ENCODE measurements around the gene OTUD1. TPM values are rescaled to one million over a fixed set of nuclear protein-coding genes. Genes with fewer than 3 reads are reported as not detected.

OTUD1 gene
- polyA plus RNA-seq, 1 donor from 2014 or later: 6.0 TPM

- TF ChIP-seq POLR2AphosphoS5 (IDR thresholded peaks at IDR 0.05): no peak
- TF ChIP-seq EP300 (conservative IDR thresholded peaks at IDR 0.05; ENCODE audit: poor library complexity, severe bottlenecking): no peak
- no peak for TF ChIP-seq REST (IDR thresholded peaks at IDR 0.05; ENCODE audit: borderline replicate concordance)
- no peak for TF ChIP-seq CTCF (IDR thresholded peaks at IDR 0.05; ENCODE audit: poor library complexity, severe bottlenecking)
- TF ChIP-seq RAD21 (conservative IDR thresholded peaks at IDR 0.05): no peak
- Histone ChIP-seq H3K9ac (ENCODE audit: low read length) (no peak overlapping the region), H4K20me1 (ENCODE audit: insufficient read depth) (no peaks in the 10 kb centered on the region), H3K9me2 (ENCODE audit: insufficient read depth, low read length) (no peaks in the 10 kb centered on the region), H3K4me2 (ENCODE audit: low read length) (no peak overlapping the region), H3K79me2 (replicated peaks; ENCODE audit: insufficient read depth, low read length) (no peaks in the 10 kb centered on the region), H3K9me3 (ENCODE audit: low read length) (no peaks in the 10 kb centered on the region), H3K36me3 (ENCODE audit: insufficient read depth, low read length) (no peaks in the 10 kb centered on the region), H3K27ac (ENCODE audit: low read length) (no peak overlapping the region), H2AFZ (ENCODE audit: low read depth, low read length) (no peak overlapping the region), H3K4me3 (ENCODE audit: low read length) (no peak overlapping the region), H3K27me3 (ENCODE audit: insufficient read depth, low read depth, low read length) (no peaks in the 10 kb centered on the region), H3F3A (ENCODE audit: insufficient read depth, low read length, poor library complexity, severe bottlenecking) (no peaks in the 10 kb centered on the region)
These were observed 13.3 kb downstream of the OTUD1 start for GRCh38 chr10:23452033-23452655.

- no peaks in the 10 kb centered on the region for H3K27me3 ChIP-seq (ENCODE audit: insufficient read depth, low read depth, low read length)
- H3K9me2 ChIP-seq (ENCODE audit: insufficient read depth, low read length): no peaks in the 10 kb centered on the region
- no peaks in the 10 kb centered on the region for H3K9me3 ChIP-seq (ENCODE audit: low read length)
- H2AFZ ChIP-seq (ENCODE audit: low read depth, low read length): no peak overlapping the region
- no peaks in the 10 kb centered on the region for H3K36me3 ChIP-seq (ENCODE audit: insufficient read depth, low read length)
- H3K4me3 ChIP-seq (ENCODE audit: low read length): no peak overlapping the region
- no peak overlapping the region for H3K4me2 ChIP-seq (ENCODE audit: low read length)
- H4K20me1 ChIP-seq (ENCODE audit: insufficient read depth): no peaks in the 10 kb centered on the region
- H3K79me2 ChIP-seq (replicated peaks; ENCODE audit: insufficient read depth, low read length): no peaks in the 10 kb centered on the region
- no peak overlapping the region for H3K9ac ChIP-seq (ENCODE audit: low read length)
- no peak overlapping the region for H3K27ac ChIP-seq (ENCODE audit: low read length)
- no peak for TF ChIP-seq RAD21 (conservative IDR thresholded peaks at IDR 0.05)
- no peak for TF ChIP-seq CTCF (IDR thresholded peaks at IDR 0.05; ENCODE audit: poor library complexity, severe bottlenecking)
- no peak for TF ChIP-seq POLR2AphosphoS5 (IDR thresholded peaks at IDR 0.05)
- no peak for TF ChIP-seq SMC3 (conservative IDR thresholded peaks at IDR 0.05; ENCODE audit: poor library complexity)
- no peak for TF ChIP-seq TAF1 (IDR thresholded peaks at IDR 0.05; ENCODE audit: low read depth)
- no peak for TF ChIP-seq EP300 (conservative IDR thresholded peaks at IDR 0.05; ENCODE audit: poor library complexity, severe bottlenecking)
- TF ChIP-seq MXI1 (conservative IDR thresholded peaks at IDR 0.05; ENCODE audit: poor library complexity, severe bottlenecking): no peak
- TF ChIP-seq REST (IDR thresholded peaks at IDR 0.05; ENCODE audit: borderline replicate concordance): no peak
- no peak for TF ChIP-seq EZH2 (IDR thresholded peaks at IDR 0.05; ENCODE audit: borderline replicate concordance, insufficient read depth, low read length, poor library complexity, severe bottlenecking)
- no peaks in the 10 kb centered on the region for H3F3A ChIP-seq (ENCODE audit: insufficient read depth, low read length, poor library complexity, severe bottlenecking)
These were observed 14.6 kb downstream of the OTUD1 start for GRCh38 chr10:23453465-23453864.

Data from neural cell (in vitro differentiated cells).